GM19035 (cell line): ENCODE data around the gene BTBD1.
"Not testable (repeated sequence)": the region's sequence is repeated elsewhere in the genome, so short reads cannot be mapped to it uniquely, and the experiment has no call there.

Experiments used
- ATAC-seq: cut with Tn5 transposase; IDR thresholded peaks from one replicate; pipeline ENCODE4 v1.9.1; 2021; ENCODE audit not compliant: unreplicated experiment

Gene BTBD1

GRCh38 chr15:83062768-83063180 is 4.3 kb downstream of the BTBD1 start:
- ATAC-seq, result no peak

- no peak for ATAC-seq
Measured at GRCh38 chr15:83061680-83062079, 5.4 kb downstream of the BTBD1 start.

GRCh38 chr15:83057696-83058376 is 9.2 kb downstream of the BTBD1 start:
- ATAC-seq, result no peak

DNA sequence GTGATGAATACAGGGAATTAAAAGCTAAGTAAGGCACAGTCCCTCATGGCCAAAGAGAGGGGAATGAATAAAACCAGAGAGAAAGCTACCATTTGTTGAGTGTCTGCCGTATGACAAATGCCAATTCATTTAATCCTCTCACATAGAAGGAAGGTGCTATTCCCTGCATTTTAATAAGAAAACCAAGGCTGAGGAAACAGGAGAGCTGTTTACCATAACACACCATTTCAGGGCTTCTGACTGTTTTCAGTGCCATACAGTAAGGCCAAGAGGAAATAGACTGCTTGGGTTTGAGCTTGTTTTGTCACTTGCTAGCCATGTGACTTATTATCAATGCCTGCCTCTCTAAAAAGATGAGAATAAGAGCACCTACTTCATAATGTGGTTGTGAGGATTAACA is 10.1 kb downstream of the BTBD1 start:
- ATAC-seq, result no peak

- ATAC-seq, result no peak
Measured at GRCh38 chr15:83053151-83053550, 13.9 kb downstream of the BTBD1 start.

DNA sequence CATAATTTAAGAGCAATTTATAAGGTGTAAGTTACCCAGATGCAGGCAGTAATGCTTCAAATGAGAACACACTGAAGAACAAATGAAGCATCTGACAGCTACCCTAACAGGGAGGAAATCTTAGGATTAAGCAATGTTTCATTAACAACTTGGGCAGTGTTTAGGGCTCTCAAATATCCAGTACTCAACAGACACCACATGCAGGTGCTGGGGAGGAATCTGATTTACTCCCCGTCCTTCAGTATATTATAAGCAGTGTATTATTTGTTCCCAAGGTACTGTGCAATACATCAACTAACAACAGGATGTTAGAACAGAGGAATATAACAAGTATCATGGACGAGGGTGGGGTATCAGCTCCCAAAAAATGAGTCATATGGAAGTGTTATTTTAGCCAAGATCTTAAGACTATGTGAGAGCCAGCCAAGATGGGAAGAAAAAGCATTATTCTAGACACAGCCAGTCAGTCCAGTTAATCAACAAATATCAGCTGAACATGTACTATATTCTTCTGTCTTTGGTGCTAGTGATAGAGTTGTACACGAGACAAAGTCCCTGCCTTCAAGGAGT is 20.4 kb downstream of the BTBD1 start:
- no peak for ATAC-seq

GRCh38 chr15:83044156-83044555 is 22.9 kb downstream of the BTBD1 start:
- ATAC-seq, result no peak

- ATAC-seq, result no peak
Measured at GRCh38 chr15:83039206-83039605, 27.8 kb downstream of the BTBD1 start.

DNA sequence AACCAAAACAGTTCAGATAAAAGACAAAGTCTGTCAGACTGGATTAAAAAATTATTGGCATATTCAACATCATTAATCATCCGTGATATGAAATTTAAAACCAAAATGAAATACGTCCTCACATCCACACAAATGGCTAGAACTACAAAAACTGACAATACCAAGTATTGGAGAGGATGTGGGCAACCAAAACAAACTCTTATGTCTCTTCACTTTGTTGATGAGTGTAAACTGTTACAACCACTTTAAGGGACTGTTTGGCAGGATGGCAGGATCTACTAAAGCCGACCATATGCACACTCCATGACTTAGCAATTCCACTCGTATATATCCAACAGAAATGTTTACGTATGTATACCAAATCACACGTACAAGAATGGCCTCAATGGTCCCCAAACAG is 30.8 kb downstream of the BTBD1 start:
- ATAC-seq, result no peak

DNA sequence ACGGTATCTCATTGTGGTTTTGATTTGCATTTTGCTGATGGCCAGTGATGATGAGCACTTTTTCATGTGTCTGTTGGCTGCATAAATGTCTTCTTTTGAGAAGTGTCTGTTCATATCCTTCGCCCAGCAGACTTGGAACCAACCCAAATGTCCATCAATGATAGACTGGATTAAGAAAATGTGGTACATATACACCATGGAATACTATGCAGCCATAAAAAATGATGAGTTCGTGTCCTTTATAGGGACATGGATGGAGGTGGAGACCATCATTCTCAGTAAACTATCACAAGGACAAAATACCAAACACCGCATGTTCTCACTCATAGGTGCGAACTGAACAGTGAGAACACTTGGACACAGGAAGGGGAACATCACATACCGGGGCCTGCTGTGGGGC is 35.8 kb downstream of the BTBD1 start:
- not testable (repeated sequence) for ATAC-seq

DNA sequence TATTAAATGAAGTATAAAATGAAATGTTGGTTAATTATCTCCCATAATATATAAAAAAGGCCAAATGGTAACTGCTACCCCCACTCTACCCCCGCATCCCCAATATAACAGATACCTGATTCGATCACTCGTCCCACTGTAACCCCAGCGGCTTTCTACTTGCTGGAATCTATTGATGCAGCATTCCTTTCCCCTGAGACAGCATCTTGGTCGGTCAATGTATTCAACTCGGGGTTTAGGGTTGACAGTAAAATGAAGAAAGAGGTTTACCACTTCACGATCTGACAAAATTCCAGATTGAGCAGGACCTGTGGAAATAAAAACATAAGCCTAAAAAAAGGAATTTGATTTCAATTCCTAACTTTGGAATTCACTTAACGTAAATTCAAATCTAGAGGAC is 37.0 kb downstream of the BTBD1 start:
- no peak for ATAC-seq

DNA sequence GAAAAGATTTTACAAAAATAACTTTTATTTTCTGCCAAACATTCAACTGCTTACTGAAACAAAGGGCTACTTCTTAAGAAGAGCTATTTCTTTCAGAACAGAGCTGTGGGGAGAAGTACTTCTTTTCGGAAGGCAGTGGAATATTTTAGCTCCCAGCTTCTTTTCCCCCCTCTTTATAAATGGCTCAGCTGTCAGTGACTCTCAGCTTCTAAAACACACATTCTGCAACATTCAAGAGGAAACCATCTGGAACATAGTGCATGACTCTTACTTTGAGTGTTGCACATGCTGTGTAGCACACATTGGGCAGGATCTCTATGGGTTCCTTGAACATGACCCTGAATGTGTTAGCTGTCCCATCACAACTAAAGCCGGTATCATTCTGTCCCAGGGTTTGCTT is 48.6 kb downstream of the BTBD1 start:
- no peak for ATAC-seq

DNA sequence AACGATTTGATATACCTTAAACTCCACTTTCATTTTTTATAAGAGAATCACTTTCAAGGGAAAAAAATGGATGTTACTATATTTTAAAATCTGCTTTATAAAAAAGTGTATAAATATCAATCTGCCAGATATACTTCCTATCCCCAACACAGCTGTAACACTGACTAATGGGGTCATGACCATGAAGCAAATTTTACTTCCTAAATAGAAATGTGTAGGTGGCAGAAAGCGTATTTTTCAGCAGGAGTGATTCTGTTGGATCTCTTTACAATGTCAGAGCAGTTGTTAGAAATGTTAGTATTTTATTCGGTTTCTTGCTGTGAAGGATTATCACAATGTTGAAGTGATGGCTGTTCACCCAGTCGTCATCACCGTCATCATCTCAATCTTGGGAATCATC is 50.1 kb downstream of the BTBD1 start:
- ATAC-seq, result no peak

DNA sequence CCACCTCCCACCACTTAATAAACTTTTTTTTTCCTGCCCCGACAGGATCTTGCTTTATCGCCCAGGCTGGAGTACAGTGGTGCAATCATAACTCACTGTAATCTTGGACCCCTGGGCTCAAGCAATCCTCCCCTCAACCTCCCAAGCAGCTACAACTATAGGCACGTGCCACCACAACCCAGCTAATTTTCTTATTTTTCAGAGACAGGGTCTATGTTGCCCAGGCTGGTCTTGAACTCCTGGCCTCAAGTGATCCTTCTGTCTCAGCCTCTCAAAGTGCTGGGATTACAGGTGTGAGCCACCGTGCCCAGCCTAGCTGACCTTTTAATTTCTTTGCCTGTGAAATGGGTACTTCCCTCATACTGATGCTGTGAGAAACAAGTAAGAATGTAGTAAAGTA is 51.7 kb downstream of the BTBD1 start:
- no peak for ATAC-seq

- no peak for ATAC-seq
Measured at GRCh38 chr15:83014205-83014653, 52.8 kb downstream of the BTBD1 start.

- no peak for ATAC-seq
Measured at GRCh38 chr15:83012636-83013035, 54.4 kb downstream of the BTBD1 start.

DNA sequence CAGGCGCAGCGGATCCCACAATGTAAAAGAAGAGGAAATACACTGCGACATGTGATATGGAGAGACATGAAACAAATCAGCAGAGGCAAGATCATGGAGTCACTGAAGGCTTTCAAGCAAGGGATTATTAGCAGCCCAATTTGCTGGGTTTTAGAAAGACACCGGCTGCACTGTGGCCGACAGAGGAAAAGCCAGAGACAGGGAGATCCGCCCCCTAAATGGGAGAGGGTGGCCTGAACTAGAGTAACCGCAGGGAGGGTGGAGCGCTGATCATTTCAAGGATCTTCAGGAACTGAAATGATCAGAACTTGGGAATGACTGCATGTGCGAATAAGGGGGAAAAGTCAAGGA is 55.0 kb downstream of the BTBD1 start:
- ATAC-seq, result no peak

DNA sequence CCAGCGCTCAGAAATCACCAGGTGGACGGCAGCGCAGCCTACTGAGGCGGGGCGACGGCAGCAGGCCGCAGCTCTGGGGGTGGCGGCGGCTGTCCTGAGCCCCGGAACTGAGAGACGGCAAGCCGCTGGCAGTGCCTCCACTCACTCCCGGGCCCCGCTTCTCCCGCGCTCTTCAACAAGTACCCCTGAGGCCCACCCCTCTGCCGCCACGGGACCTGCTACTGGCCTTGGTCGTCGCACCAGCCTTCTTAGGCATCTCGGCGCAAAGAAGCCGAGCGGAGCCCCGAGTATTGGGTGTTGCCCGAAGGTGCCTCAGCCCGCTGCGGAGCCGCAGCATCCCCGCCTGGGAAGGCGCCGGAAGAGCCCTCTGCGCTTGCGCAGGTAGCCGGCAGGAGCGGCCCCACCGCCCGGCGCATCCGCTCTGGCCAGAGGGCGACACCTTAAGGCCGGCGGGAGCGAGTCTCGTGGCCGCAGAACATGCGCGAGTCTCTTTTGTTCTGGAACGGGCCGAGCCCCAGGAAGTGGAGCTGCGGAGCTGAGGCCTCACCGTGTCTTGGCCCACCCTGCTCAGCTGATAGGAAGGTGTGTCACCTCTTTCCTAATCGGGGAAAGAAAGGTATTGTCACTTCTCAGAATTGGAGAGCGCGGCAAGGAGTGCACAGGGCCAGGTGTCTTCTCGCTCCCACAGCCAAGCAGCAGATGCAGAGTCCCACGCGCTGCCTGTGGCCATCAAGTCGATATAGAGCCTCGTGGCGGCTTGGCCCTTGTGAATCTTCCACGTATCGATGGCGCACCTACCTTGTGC is 55.6 kb downstream of the BTBD1 start, which contains the start of gene C15orf40:
Gene C15orf40 (minus strand): TSS at position 369 of the 805 bp plus-strand sequence. CDS start 32 bp downstream, at position 337.
- ATAC-seq, result peak; percentile 87

GRCh38 chr15:83010709-83011270 is 56.3 kb downstream of the BTBD1 start:
- peak; percentile 56 for ATAC-seq

DNA sequence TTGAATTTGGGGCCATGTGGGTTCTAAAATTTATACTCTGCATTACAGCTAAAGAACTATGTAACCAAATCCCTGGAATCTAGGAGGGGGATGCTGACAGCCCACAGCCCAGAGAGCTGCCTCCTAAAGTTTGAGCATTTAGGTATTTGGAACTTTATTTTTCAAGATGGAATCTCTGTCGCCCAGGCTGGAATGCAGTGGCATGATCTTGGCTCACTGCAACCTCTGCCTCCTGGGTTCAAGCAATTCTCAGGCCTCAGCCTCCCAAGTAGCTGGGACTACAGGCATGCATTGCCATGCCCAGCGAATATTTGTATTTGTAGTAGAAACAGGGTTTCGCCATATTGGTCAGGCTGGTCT is 66.4 kb downstream of the BTBD1 start:
- ATAC-seq, result not testable (repeated sequence)

GRCh38 chr15:82999905-83000671 is 67.0 kb downstream of the BTBD1 start:
- peak; percentile 79 for ATAC-seq
